Activated T-helper 1 cell treated with anti-CD3 and anti-CD28 coated beads, Interleukin-12 subunit alpha, Interleukin-12 subunit beta, Interleukin-2, Interleukin-4 antibody, amounts not matched to agents 30 ng/mL and 10 ng/mL and 1 ng/mL, durations not matched to agents 14 hours and 24 hours and 36 hours (primary cell): ENCODE measurements around the gene ATOSB. TPM values are rescaled to one million over a fixed set of nuclear protein-coding genes. Genes with fewer than 3 reads are reported as not detected.

ENCODE experiments used
- DNase-seq: peaks from one replicate; pipeline ENCODE4 v3.0.0; 2021; ENCODE audit warnings: low spot score
- H3K27ac Mint-ChIP-seq: one replicate; pipeline ENCODE4 v1.8.0; 2021; ENCODE audit warnings: mild to moderate bottlenecking, mixed read lengths
- H3K27me3 Mint-ChIP-seq: one replicate; pipeline ENCODE4 v1.8.0; 2022; ENCODE audit warnings: mild to moderate bottlenecking, moderate library complexity, mixed read lengths; ENCODE audit not compliant: insufficient read depth
- H3K36me3 Mint-ChIP-seq: one replicate; pipeline ENCODE4 v1.8.0; 2021; ENCODE audit warnings: low read depth, mixed read lengths
- H3K4me1 Mint-ChIP-seq: one replicate; pipeline ENCODE4 v1.8.0; 2021; ENCODE audit warnings: low read depth, mixed read lengths
- H3K4me3 Mint-ChIP-seq: one replicate; pipeline ENCODE4 v1.8.0; 2021; ENCODE audit warnings: mild to moderate bottlenecking, moderate library complexity, mixed read lengths
- H3K9me3 Mint-ChIP-seq: one replicate; pipeline ENCODE4 v1.8.0; 2021; ENCODE audit warnings: mixed read lengths
- intact Hi-C: fragments of 100-400 bp; cut with micrococcal nuclease; formaldehyde crosslinking; loops from one replicate; pipeline ENCODE4 v1.15.1; 2024
- total RNA-seq: library from RNA; stranded (reverse); gene quantifications from 2 replicates; pipeline ENCODE4 v1.2.3, GENCODE V29; 2022

ATOSB gene
- total RNA-seq, 1 donor from 2014 or later: 5.4 TPM

DNA sequence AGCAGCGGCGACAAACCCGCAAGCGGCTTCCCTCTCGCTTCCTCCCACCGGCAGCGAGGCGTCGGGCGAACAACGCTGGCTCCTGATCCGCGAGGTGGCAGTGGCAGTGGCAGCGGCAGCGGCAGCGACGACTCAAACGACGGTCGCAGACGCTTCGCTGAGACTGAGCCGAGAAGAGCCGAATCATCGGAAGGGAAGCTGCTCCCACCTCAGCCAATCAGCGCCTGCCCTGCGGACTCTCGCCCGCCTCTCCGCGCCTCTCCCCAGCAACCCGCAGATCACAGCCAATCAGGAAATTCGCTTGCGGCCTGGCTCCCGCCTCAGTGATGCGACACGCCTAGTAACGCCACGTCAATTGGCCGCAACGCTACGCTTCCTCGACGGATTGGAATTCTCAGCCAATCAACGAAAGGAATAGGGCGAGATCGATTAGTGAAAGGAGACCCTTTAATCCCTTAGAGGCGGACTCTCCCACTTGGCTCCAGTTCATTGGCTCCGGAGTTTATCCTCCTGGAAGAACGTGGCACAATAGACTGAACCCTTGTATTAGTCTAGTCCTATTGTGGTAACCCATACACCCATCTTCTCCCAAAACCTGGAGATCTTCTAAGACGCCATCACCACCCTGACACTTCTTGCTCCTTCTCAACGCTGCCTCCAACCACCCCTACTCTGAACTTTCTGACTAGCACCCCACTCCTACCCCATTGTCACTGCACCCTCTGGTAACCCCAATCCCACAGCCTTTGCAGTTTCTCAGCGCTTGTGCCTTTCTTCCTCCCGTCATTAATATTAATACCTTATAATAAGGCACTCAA is 43.0 kb downstream of the ATOSB start, which contains the start of gene VCP:
Gene VCP, minus strand, starts transcription at position 165 of the 818 bp plus-strand sequence. CDS start 272 bp downstream, outside the sequence.
- intact Hi-C loops: loop anchor here (1.0 to 10.0 kb wide), 11 partner anchors 8 to 743 kb away; partner anchors contain the start of genes CCL27, CREB3, DNAI1 and DNAJB5
- no peaks in the 10 kb centered on the region for H3K27me3 Mint-ChIP-seq
- peaks cover 56% of the 10 kb centered on the region for H3K4me1 Mint-ChIP-seq
- no peaks in the 10 kb centered on the region for H3K9me3 Mint-ChIP-seq
- H3K4me3 Mint-ChIP-seq: peak within 1 kb of the TSS; percentile 95
- H3K27ac Mint-ChIP-seq: peak within 1 kb of the TSS; percentile 92
- H3K36me3 Mint-ChIP-seq: peaks cover 58% of the 10 kb centered on the region
- peak; percentile 97 for DNase-seq

DNA sequence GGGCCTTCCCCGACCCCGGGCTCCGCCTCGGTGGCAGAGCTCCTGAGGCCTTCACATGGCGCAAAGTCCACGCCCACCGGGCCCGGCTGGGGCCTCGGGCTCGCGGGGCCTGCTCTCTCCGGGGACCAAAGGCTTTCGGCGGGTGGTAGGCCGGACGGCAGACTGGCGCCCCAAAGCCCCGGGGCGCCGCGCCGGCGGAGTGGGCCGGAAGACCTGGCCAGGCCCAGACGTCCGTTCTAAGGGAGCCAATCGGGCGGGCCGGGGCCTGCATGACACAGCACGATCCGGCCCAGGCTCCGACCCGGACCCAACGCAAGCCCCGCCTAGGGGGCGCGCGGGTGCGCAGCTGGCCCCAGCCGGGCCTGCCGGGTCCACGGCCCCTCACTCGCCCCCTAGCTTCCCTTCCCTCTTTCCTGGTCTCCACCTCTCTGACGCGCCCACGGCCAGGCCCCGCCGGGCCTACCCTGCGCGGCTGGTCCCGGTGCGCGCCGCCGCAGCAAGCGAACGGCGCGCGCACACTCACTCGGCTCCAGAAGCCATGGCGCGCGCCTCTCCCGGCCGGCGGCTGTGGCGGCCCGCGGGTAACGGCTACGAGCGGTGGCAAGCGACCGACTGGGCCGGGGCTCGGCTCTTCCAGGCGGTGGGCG is 43.7 kb downstream of the ATOSB start:
- DNase-seq: peak; percentile 72
- no peaks in the 10 kb centered on the region for H3K9me3 Mint-ChIP-seq
- H3K27ac Mint-ChIP-seq: peak overlapping the region; percentile 92
- peak overlapping the region; percentile 95 for H3K4me3 Mint-ChIP-seq
- peaks cover 59% of the 10 kb centered on the region for H3K36me3 Mint-ChIP-seq
- H3K27me3 Mint-ChIP-seq: no peaks in the 10 kb centered on the region
- H3K4me1 Mint-ChIP-seq: peaks cover 55% of the 10 kb centered on the region
- intact Hi-C loops: loop anchor here (1.0 to 10.0 kb wide), 13 partner anchors 8 to 743 kb away; partner anchors contain the start of genes CCL27, CREB3, DNAI1 and DNAJB5

DNA sequence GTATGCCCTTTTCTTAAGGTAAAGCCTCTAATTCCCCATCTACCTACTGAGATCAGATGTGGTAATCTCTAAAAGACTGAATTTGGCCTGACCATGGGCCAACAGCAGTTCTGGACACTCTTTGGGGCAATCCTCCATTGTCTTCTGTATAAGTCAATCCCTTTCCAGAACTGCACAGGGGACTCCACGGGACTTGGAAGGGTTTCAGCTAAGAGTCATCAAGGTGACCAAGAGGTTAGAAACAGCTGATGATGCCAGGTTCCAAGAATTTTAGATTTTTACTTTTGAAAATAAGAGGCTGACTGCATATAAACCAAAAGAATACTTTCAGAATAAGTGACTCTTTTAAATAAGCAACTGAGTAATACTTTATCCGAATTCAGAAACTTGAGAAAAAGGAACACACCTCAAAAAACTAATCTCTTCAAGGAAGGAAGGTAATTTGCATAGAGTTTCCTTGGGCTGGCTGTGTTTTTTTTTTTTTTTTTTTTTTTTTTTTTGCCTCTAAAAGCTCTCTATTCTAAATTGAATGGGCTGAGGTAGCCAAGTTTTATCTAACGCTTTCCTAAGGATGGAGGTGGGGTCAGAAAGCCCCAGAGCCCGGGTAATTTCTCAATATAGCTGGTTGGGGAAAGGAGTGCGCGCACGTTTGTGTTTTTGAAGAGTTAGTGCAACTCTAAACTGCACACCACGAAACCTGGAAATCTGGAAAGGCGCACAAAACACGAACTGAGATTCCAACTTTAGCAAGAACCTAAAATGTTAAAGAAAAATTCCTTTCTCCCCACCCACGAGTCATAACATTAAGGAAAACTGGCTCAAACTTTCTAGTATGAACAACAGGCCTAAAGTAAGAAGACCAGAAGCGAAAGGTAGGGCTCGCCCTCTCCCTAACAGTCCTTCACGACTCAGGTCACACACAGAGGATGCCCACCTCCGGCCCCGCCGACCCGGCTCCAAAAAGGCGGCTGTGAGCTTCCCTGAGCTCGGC is 44.5 kb downstream of the ATOSB start:
- Mint-ChIP-seq H3K4me1 (peaks cover 52% of the 10 kb centered on the region), H3K27ac (peak overlapping the region; percentile 84), H3K27me3 (no peaks in the 10 kb centered on the region), H3K36me3 (peaks cover 62% of the 10 kb centered on the region), H3K9me3 (no peaks in the 10 kb centered on the region), H3K4me3 (peak overlapping the region; percentile 95)
- DNase-seq: no peak
- intact Hi-C loops: loop anchor here (2.0 to 10.0 kb wide), 6 partner anchors 14 to 616 kb away; partner anchors contain the start of genes CCL27, DNAI1, FAM219A and SIGMAR1

DNA sequence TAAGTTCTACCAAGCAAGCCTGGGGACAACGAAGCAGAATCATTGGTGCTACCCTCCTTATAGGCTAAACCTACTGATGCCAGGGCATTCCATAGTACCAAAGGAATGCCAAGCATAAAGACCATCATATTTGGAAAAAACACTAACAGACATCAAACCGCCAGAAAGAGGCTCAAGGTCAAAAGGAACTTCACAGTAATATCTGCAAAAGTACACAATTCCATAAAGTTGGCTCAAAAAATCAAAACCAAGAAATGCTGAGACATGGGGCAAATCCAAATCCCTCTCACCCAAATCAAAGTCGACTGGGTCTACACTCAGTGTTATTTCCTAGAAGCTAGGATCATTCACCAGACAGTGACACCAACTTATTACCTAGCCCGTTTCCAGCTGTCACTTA is 46.6 kb downstream of the ATOSB start:
- DNase-seq: no peak
- Mint-ChIP-seq H3K27ac (no peak overlapping the region), H3K36me3 (peaks cover 62% of the 10 kb centered on the region), H3K27me3 (no peaks in the 10 kb centered on the region), H3K9me3 (no peaks in the 10 kb centered on the region), H3K4me3 (peak overlapping the region; percentile 95), H3K4me1 (peaks cover 52% of the 10 kb centered on the region)
- intact Hi-C loops: no loop called here

DNA sequence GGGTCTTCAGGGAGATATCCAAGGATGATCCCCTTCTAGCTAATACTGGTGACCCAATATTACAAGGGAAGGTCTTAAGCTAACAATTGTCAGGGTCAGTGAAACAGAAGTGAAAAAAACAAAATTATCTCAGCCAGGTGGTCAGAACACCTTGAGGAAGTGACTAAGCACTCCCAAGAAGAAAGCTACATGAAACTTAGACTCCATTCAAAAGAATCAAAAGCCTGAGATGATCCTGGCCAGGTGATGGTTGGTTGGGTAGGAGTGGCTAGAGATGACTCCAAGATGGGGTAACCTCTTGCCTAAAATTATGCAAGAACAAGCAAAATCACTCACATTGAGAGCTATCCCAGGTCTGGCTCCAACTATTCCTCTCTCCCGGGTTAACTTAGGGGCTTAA is 48.6 kb downstream of the ATOSB start:
- Mint-ChIP-seq H3K9me3 (no peaks in the 10 kb centered on the region), H3K4me1 (peaks cover 40% of the 10 kb centered on the region), H3K27ac (peak overlapping the region; percentile 53), H3K27me3 (no peaks in the 10 kb centered on the region), H3K36me3 (peaks cover 75% of the 10 kb centered on the region), H3K4me3 (no peak overlapping the region)
- DNase-seq: no peak
- intact Hi-C loops: no loop called here

DNA sequence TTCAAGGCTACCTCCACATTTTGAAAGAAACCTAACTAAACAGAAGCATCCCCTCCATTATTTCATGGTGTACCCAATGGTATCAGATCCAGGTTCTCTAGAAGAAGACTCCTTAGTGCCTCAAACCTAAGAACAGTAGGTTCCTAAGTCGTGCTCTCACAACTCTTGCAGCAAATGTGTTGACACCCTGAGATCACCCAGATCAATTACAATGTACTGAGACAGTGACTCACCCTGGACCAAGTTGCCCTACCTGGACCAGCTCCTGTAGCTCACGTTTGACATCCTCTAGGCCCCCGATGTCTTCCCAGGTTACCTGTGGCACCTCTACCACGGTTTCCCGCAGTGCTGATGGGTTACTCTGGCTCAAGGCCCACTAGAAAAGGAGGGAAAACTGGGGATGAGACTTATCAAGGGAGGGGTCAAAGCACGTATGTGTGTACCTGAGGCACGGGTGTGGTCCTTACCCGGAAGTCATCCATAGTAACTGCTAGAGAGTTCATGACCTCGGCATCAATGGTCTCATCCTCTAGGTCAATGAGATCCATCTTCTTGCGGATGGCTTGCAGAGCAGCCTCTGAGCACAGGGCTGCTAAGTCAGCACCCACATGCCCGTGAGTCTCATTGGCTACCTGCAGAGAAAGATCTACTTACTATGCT is 55.0 kb downstream of the ATOSB start:
- Mint-ChIP-seq H3K27ac (no peak overlapping the region), H3K4me1 (peaks cover 8% of the 10 kb centered on the region), H3K4me3 (no peak overlapping the region), H3K36me3 (peaks cover 81% of the 10 kb centered on the region), H3K9me3 (no peaks in the 10 kb centered on the region), H3K27me3 (no peaks in the 10 kb centered on the region)
- no peak for DNase-seq
- intact Hi-C loops: no loop called here

DNA sequence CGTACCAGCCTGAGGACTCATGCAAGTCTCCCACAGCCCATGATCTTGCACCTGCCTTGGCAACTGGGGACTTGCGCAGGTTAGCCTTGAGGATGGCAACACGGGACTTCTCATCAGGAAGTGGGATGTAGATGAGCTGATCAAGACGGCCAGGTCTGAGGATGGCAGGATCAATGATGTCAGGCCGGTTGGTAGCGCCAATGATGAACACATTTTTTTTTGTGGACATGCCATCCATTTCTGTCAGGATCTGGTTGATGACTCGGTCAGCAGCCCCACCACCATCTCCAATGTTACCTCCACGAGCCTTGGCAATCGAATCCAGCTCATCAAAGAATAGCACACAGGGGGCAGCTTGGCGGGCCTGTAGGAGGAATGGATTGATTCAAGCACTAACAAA is 56.2 kb downstream of the ATOSB start:
- Mint-ChIP-seq H3K36me3 (peaks cover 84% of the 10 kb centered on the region), H3K9me3 (no peaks in the 10 kb centered on the region), H3K4me1 (peaks cover 8% of the 10 kb centered on the region), H3K27ac (no peak overlapping the region), H3K4me3 (no peak overlapping the region), H3K27me3 (no peaks in the 10 kb centered on the region)
- intact Hi-C loops: no loop called here
- DNase-seq: no peak

DNA sequence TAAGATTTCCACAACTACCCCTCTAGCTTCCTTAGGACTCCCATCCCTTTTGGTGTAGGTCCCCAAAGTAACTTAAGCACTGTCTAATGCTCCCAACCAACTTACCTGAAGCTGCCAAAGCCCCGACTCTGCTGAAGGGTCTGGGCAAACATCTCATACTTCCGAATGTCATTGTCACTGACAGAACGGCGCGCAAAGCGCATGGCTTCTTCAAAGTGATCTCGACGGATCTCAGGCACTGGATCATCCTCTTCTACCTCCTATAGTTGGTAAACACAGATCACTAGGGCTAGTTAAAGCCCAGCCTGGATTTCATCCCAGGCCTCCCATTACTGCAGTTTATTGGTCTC is 58.4 kb downstream of the ATOSB start:
- no peaks in the 10 kb centered on the region for H3K27me3 Mint-ChIP-seq
- intact Hi-C loops: loop anchor here (2.0 kb wide), 1 partner anchor 14 kb away; no protein-coding TSS in a partner anchor
- peaks cover 8% of the 10 kb centered on the region for H3K4me1 Mint-ChIP-seq
- H3K4me3 Mint-ChIP-seq: no peak overlapping the region
- no peak for DNase-seq
- no peaks in the 10 kb centered on the region for H3K9me3 Mint-ChIP-seq
- no peak overlapping the region for H3K27ac Mint-ChIP-seq
- H3K36me3 Mint-ChIP-seq: peaks cover 73% of the 10 kb centered on the region

DNA sequence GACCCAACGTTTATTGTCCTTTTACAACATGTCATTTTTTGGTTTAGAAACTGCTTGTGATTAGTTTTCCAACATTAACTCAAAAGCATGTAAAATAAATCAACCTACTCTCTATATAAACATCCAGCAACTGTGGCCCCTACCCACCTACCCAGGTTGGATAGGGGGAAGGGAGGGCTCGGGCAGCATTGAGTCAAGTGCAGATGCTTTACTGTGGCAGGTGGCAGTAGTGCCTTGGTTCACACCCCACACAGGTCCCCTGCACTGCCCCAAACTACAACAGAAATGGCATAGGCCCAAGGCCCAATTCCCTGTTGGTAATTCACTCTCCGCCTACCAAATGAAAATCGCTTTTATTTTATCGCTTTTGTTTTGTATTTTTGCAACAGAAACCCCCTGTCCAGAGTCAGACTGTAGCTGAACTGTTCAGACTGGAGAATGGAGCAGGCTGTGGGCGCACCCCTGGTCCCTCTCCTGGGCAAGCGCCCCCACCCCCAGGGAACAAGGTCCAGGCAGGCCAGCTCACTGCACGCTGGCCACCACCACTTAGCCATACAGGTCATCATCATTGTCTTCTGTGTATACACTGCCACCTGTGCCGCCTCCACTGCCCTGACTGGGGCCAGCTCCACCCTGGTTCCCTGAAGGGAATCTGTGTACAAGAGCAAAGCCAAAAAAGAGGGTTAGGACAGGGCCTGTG is 58.9 kb downstream of the ATOSB start:
- intact Hi-C loops: loop anchor here (2.0 kb wide), 1 partner anchor 14 kb away; no protein-coding TSS in a partner anchor
- Mint-ChIP-seq H3K27me3 (no peaks in the 10 kb centered on the region), H3K36me3 (peaks cover 69% of the 10 kb centered on the region), H3K4me1 (peaks cover 8% of the 10 kb centered on the region), H3K9me3 (no peaks in the 10 kb centered on the region), H3K27ac (peak overlapping the region; percentile 65), H3K4me3 (no peak overlapping the region)
- DNase-seq: no peak

DNA sequence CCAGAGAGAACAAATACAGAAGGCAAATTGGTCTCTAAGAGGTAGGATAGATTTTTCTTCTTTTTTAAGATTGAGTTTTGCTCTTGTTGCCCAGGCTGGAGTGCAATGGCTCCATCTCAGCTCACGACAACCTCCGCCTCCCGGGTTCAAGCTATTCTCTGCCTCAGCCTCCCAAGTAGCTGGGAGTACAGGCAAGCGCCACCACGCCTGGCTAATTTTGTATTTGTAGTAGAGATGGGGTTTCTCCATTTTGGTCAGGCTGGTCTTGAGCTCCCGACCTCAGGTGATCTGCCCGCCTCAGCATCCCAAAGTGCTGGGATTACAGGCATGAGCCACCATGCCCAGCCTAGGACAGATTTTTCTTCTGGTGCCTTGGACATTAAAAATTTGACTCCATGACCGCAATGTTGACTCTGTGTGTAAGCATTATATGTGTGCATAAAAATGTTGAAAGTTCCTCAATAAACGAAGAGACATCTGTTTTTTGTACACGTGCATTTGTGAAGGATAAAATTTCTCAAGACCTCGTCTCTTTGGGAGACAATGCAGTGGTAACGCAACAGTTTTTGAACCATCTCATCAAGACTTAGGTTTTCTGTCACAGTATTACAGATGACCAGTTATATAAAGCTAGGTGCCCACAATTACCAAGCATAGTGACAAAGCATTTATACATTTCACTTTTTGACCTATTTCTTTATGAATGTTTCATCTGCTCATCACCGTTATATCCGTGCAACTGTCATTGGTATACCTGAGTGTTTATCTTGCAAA is 60.6 kb downstream of the ATOSB start:
- Mint-ChIP-seq H3K27me3 (no peaks in the 10 kb centered on the region), H3K27ac (no peak overlapping the region), H3K4me1 (peaks cover 13% of the 10 kb centered on the region), H3K9me3 (no peaks in the 10 kb centered on the region), H3K4me3 (no peak overlapping the region), H3K36me3 (peaks cover 58% of the 10 kb centered on the region)
- no peak for DNase-seq
- intact Hi-C loops: loop anchor here (5.0 kb wide), 1 partner anchor 68 kb away; the partner anchor contains the start of gene DNAJB5
